GM12878 (cell line): Measurements from ENCODE around the gene ISCA2. TPM values are rescaled to one million over a fixed set of nuclear protein-coding genes. Genes with fewer than 3 reads are reported as not detected.

Source experiments
- ATAC-seq: fragments of 200-7000 bp; cut with Tn5 transposase; 3 replicates; pipeline ENCODE4 v1.9.1; 2020; ENCODE audit warnings: mild to moderate bottlenecking, moderate library complexity
- BruUV-seq: library from RNA; stranded (reverse); fragments of 400-500 nt; replicated peaks from 2 replicates; lab custom pipeline; 2021; lab: Mats Ljungman, UMichigan
- CTCF ChIA-PET: fragments of 300-600 bp; sonication (Branson Sonifier 250); formaldehyde crosslinking; extraction: SDS; loops from one replicate; lab custom pipeline; 2021; ENCODE audit warnings: inconsistent platforms; lab: Yijun Ruan, JAX
- POLR2A ChIA-PET: fragments of 350-600 bp; formaldehyde crosslinking; extraction: SDS; loops from one replicate; lab custom pipeline; 2021; ENCODE audit warnings: inconsistent platforms; lab: Charles Lee
- RAD21 ChIA-PET: fragments of 300-600 bp; sonication (Branson Sonifier 250); formaldehyde crosslinking; loops from one replicate; lab custom pipeline; 2023; ENCODE audit warnings: antibody characterized with exemption; ENCODE audit not compliant: unreplicated experiment; lab: Charles Lee
- SMC1A ChIA-PET: fragments of 300-600 bp; sonication (Branson Sonifier 250); formaldehyde crosslinking; loops from one replicate; lab custom pipeline; 2023; ENCODE audit not compliant: unreplicated experiment, uncharacterized antibody; lab: Charles Lee
- DNase-seq: peaks from one replicate; pipeline ENCODE4 v3.0.0-alpha.2; 2011; ENCODE audit warnings: low read depth, low spot score
- FAIRE-seq: peaks from 3 replicates; lab custom pipeline; 2011; peaks lifted over from hg19 to GRCh38; lab: Jason Lieb, UNC
- H2AFZ ChIP-seq: 2 replicates; pipeline ENCODE4 v1.6.0; 2011; ENCODE audit warnings: low read depth, low read length, control low read depth; ENCODE audit not compliant: control insufficient read depth
- H3K27ac ChIP-seq: 2 replicates; pipeline ENCODE4 v1.5.1; 2011; ENCODE audit warnings: control low read depth; ENCODE audit not compliant: control insufficient read depth, insufficient read depth
- H3K27me3 ChIP-seq, 2 experiments: replicated peaks in 1 of 2; 2 replicates each; pipeline versions ENCODE4 v1.6.0 to v1.6.1; 2011; ENCODE audit warnings: low read length in 1 of 2; ENCODE audit not compliant: control insufficient read depth in 2 of 2, insufficient read depth in 2 of 2
- H3K36me3 ChIP-seq, 2 experiments: 2 replicates each; pipeline ENCODE4 v1.5.1; 2011; ENCODE audit warnings: low read length in 1 of 2; ENCODE audit not compliant: control insufficient read depth in 2 of 2, insufficient read depth in 2 of 2
- H3K4me1 ChIP-seq: 2 replicates; pipeline ENCODE4 v1.6.1; 2011; ENCODE audit warnings: mild to moderate bottlenecking, low read length, moderate library complexity, mixed read lengths; ENCODE audit not compliant: control insufficient read depth, insufficient read depth
- H3K4me2 ChIP-seq: 2 replicates; pipeline ENCODE4 v1.6.0; 2011; ENCODE audit warnings: control low read depth; ENCODE audit not compliant: control insufficient read depth, insufficient read depth
- H3K4me3 ChIP-seq: fragments of 200-600 bp; sonication (generic); 2 replicates; pipeline ENCODE4 v1.5.1; 2016
- H3K79me2 ChIP-seq: 2 replicates; pipeline ENCODE4 v1.6.0; 2011; ENCODE audit warnings: low read length; ENCODE audit not compliant: control insufficient read depth, insufficient read depth
- H3K9ac ChIP-seq: 2 replicates; pipeline ENCODE4 v1.8.0; 2011; ENCODE audit warnings: low read length, control low read depth, mixed read lengths; ENCODE audit not compliant: control insufficient read depth, insufficient read depth
- H3K9me3 ChIP-seq: replicated peaks from 3 replicates; pipeline ENCODE4 v1.5.1; 2011; ENCODE audit warnings: mild to moderate bottlenecking, low read length; ENCODE audit not compliant: control insufficient read depth, insufficient read depth
- H4K20me1 ChIP-seq: 2 replicates; pipeline ENCODE4 v1.6.0; 2011; ENCODE audit not compliant: control insufficient read depth, insufficient read depth
- FOXK2 ChIP-seq: fragments of 450-650 bp; IDR thresholded peaks from 2 replicates; pipeline ENCODE4 v1.6.1; 2017; ENCODE audit warnings: mild to moderate bottlenecking, moderate library complexity
- RB1 ChIP-seq: fragments of 450-650 bp; formaldehyde crosslinking; IDR thresholded peaks from 2 replicates; pipeline ENCODE4 v1.6.1; 2017; ENCODE audit warnings: mild to moderate bottlenecking, borderline replicate concordance
- WGBS: methylation state at CpG from one replicate; pipeline ENCODE4 v1.1.6; 2016; ENCODE audit warnings: low lambda C conversion rate; ENCODE audit not compliant: insufficient replicate concordance, insufficient coverage; ENCODE audit errors: missing lambda C conversion rate; 5-methylcytosine and 5-hydroxymethylcytosine counted together
- in situ Hi-C: fragments of 300-500 bp; cut with MboI; formaldehyde crosslinking; loops from 9 replicates; pipeline ENCODE4 v1.14.3; 2018; ENCODE audit warnings: mixed read lengths
- intact Hi-C: fragments of 100-400 bp; cut with micrococcal nuclease; formaldehyde crosslinking; loops from one replicate; pipeline ENCODE4 v1.14.2; 2022; ENCODE audit not compliant: unreplicated experiment
- polyA plus RNA-seq, 11 experiments: library from polyadenylated mRNA; depleted of rRNA in 4 of 11; unstranded in 6 of 11; stranded (reverse) in 5 of 11; fragments of >200 nt; fragmentation: Nextera tagmentation in 4 of 11; fragmentation: Illumina TruSeq in 1 of 11; extraction: Ambion mirVana in 4 of 11; extraction: Trizol in 1 of 11; gene quantifications; 1 replicate in 1 of 11; 2 replicates in 10 of 11; pipeline versions ENCODE4 v1.2.1 to v1.2.3, GENCODE V29; 2011 to 2016; ENCODE audit warnings: inconsistent platforms in 2 of 11, missing spikeins in 2 of 11, low read depth in 1 of 11
- total RNA-seq, 4 experiments: library from RNA; depleted of rRNA in 3 of 4; stranded (reverse); fragments of >200 nt in 3 of 4; fragmentation: Illumina TruSeq in 1 of 4; extraction: Trizol in 1 of 4; gene quantifications; 2 replicates each; pipeline versions ENCODE4 v1.2.1 to v1.2.3, GENCODE V29; 2013 to 2021
- TF ChIP-seq, protein P1 (sequence below): fragments of 450-650 bp; IDR thresholded peaks from 2 replicates; pipeline ENCODE4 v1.6.1; 2016; ENCODE audit warnings: mild to moderate bottlenecking, moderate library complexity, borderline replicate concordance

The ISCA2 gene
- total and polyA plus RNA-seq, 10 of the 15 experiments (the other 5 are each of a cell fraction or from before 2014, with no cell fraction given): 7.5 to 116 (median 32.5) TPM

- POLR2A ChIA-PET: no interaction called here
- H3K4me1 ChIP-seq: no peaks in the 10 kb centered on the region
- CTCF ChIA-PET: no interaction called here
These were observed 48.6 kb downstream of the ISCA2 start for GRCh38 chr14:74542056-74542685.

More at GRCh38 chr14:74542056-74542685, 48.6 kb downstream of the ISCA2 start:
- no TSS peak for BruUV-seq
- TF ChIP-seq, protein P1, sequence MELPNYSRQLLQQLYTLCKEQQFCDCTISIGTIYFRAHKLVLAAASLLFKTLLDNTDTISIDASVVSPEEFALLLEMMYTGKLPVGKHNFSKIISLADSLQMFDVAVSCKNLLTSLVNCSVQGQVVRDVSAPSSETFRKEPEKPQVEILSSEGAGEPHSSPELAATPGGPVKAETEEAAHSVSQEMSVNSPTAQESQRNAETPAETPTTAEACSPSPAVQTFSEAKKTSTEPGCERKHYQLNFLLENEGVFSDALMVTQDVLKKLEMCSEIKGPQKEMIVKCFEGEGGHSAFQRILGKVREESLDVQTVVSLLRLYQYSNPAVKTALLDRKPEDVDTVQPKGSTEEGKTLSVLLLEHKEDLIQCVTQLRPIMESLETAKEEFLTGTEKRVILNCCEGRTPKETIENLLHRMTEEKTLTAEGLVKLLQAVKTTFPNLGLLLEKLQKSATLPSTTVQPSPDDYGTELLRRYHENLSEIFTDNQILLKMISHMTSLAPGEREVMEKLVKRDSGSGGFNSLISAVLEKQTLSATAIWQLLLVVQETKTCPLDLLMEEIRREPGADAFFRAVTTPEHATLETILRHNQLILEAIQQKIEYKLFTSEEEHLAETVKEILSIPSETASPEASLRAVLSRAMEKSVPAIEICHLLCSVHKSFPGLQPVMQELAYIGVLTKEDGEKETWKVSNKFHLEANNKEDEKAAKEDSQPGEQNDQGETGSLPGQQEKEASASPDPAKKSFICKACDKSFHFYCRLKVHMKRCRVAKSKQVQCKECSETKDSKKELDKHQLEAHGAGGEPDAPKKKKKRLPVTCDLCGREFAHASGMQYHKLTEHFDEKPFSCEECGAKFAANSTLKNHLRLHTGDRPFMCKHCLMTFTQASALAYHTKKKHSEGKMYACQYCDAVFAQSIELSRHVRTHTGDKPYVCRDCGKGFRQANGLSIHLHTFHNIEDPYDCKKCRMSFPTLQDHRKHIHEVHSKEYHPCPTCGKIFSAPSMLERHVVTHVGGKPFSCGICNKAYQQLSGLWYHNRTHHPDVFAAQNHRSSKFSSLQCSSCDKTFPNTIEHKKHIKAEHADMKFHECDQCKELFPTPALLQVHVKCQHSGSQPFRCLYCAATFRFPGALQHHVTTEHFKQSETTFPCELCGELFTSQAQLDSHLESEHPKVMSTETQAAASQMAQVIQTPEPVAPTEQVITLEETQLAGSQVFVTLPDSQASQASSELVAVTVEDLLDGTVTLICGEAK: no peak
- TF ChIP-seq RB1: no peak
- TF ChIP-seq FOXK2: no peak
- in situ Hi-C loops (no loop called here), intact Hi-C loops (no loop called here)
- no peak overlapping the region for H3K27ac ChIP-seq
- no peak overlapping the region for H3K4me3 ChIP-seq
- no peaks in the 10 kb centered on the region for H3K79me2 ChIP-seq
- FAIRE-seq (no peak), DNase-seq (no peak), ATAC-seq (no peak)
- H3K27me3 ChIP-seq: peaks cover 2% of the 10 kb centered on the region in 2 experiments; a peak in 3 of 4 replicates
- H2AFZ ChIP-seq: no peak overlapping the region
- H3K9ac ChIP-seq: no peak overlapping the region
- H3K4me2 ChIP-seq: no peak overlapping the region
- H3K9me3 ChIP-seq: no peaks in the 10 kb centered on the region
- ChIA-PET RAD21 (no interaction called here), SMC1A (no interaction called here)
- H3K36me3 ChIP-seq: no peaks in the 10 kb centered on the region
- WGBS: 43% methylated on average over 10 of the region's 10 CpGs
- no peaks in the 10 kb centered on the region for H4K20me1 ChIP-seq
